Adrenal gland (tissue), 5 donors: ENCODE results near the gene LOXHD1.

Experiments
- CTCF ChIP-seq, 6 experiments: fragments of 450-650 bp in 4 of 6; fragments of 200-600 bp in 2 of 6; sonication (generic) in 1 of 6; IDR thresholded peaks; 1 replicate in 5 of 6; 2 replicates in 1 of 6; pipeline versions ENCODE4 v1.5.1 to v1.8.0; 2016 to 2021; ENCODE audit warnings: antibody characterized with exemption in 6 of 6, mild to moderate bottlenecking in 2 of 6, moderate library complexity in 1 of 6
- POLR2A ChIP-seq, 2 donors: fragments of 450-650 bp; IDR thresholded peaks; one replicate each; pipeline ENCODE4 v1.6.1; 2017; ENCODE audit warnings: antibody characterized with exemption in 2 of 2, mild to moderate bottlenecking in 2 of 2, moderate library complexity in 1 of 2
- donor health status: DM: no; HTN: no; CAD: no.

- TF ChIP-seq CTCF (IDR thresholded peaks at IDR 0.05) = no peak
- TF ChIP-seq POLR2A (IDR thresholded peaks at IDR 0.05) = no peak
These were observed 204.2 kb downstream of the LOXHD1 start for GRCh38 chr18:46452820-46453219.
